GM12892 (cell line): ENCODE data around the gene SLC18A2.

Experiments used
- POLR2A ChIP-seq: IDR thresholded peaks from 2 replicates; pipeline ENCODE4 v1.6.1; 2011; ENCODE audit warnings: low read depth, low read length, control low read depth
- POLR2AphosphoS5 ChIP-seq: IDR thresholded peaks from 2 replicates; pipeline ENCODE4 v1.6.1; 2011; ENCODE audit warnings: low read depth, low read length, control low read depth
- TAF1 ChIP-seq: IDR thresholded peaks from 2 replicates; pipeline ENCODE4 v1.6.1; 2011; ENCODE audit warnings: low read depth, mild to moderate bottlenecking, control low read depth, low read length, borderline replicate concordance

- TF ChIP-seq POLR2A, result no peak
- no peak for TF ChIP-seq POLR2AphosphoS5
- TF ChIP-seq TAF1, result no peak
These were observed 36.6 kb upstream of the SLC18A2 start for GRCh38 chr10:117204316-117204715.
